Stimulated activated CD4-positive, alpha-beta T cell treated with anti-CD3 and anti-CD28 coated beads, Interleukin-2, amount 100 ng/mL, for 48 hours (primary cell): ENCODE measurements around the gene AMPD3.

Source experiments
- DNase-seq, 2 donors: peaks; one replicate each; pipeline ENCODE4 v3.0.0-alpha.2; 2020

The AMPD3 gene

DNA sequence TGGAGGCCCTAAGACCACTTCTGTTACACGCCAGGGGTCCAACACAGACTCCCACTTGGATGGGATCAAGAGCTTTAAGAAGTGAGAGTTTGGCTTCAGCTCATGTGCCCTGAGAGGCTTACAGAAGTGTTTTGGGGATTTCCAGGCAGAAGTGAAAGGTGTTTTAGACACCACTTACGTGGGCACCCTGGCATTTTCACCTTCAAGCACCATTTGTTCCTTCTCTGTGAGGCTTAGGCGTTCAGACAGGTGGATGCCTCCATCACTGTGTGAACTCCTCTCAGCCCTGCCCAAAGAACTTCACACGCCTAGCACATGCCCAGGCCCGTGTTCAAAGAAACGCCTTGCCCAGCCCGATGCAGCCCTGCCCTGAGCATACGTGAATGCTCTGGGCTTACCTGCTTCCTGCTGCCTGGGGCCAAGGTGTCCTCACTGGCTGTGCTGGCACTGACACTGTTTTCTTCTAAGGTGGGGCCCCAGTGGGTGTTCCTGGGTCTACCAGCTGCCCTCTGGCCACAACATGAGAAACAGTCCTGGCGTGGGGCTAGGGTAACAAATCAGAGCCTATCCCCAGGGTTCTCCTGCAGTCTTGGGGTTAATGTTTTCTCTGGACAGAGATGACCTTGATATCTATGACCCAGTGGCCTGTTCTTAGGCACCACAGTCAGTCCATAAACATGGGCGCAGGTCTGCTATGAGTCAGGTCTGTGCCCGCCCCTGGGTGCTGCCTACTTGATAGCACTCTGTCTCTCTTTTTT, 34.0 kb downstream of the AMPD3 start:
- no peak for DNase-seq

DNA sequence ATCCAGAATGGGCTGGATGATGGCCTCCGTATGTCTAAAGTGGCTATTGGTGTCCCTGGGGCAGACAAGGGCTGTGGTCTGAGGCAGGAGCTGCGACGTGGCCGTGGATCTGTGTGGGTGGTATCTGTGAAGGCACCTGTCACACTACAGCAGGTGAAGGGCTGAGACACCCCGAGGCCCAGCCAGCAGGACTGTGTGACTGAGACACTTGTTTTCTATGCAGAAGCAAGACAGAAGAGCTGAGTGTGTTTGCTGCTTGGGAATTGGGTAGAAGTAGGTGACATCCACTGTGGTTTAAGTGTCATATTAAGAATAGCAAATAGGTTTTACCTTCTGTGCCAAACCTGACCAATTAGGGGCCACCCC, 35.0 kb downstream of the AMPD3 start:
- DNase-seq, result no peak

DNA sequence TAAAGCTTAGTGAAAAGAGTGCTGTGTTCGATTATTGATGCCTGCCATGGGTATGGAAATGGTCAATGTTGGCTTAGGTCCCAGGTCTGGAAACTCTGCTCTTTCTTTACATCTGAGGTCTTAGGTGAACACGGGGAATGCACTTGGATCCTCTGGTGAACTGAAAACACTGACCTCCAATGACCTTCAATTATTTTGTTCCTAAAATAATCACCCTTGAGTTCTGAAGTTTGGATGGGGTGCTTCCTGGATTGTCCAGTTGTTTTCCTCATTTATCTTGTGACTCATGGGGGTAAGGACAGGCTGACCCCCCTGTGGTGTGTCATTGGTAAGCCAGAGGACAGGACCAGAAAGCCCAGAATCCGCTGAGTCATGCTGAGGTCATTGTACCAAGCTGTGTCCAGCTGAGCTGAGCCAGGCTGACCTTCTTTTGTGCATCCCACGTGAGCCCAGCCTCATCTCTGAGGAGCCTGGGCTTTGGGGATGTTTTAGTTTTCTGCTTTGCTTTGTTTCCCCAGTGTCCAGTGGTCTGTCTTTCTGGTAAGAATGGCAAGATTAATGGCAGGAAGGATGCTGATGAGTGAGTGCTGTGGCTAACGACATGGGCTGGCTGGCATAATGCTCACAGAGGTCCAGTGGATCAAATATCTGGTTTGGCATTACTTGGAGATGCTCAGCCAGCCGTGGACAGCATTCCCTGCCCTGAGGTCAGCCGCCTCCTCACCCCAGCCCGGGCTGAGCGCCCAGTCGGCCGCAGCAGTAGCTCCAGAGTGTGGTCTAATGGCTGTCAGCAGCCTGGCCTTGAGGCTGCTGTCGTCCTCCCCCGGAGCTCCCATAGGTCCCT, 35.6 kb downstream of the AMPD3 start:
- no peak for DNase-seq

DNA sequence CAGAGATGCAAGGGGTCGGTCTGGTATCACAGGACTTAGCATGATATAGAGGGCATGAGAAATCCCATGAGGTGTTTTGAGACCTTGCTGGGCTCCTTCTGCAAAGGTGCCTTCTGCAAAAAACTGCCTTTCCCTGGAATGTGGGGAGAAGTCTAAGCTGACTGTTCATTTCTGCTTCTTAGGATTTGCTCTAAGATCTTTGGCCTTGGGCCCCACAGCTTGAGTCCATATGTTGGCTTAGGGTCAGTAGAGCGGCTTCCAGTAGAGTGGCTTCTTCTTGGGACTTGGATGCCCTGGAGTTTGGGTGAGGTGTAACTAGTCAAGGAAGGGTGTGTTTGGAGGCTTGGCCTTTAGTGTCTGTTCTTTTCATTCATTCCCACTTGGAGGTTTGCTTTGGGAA, 37.0 kb downstream of the AMPD3 start:
- DNase-seq, result no peak

DNA sequence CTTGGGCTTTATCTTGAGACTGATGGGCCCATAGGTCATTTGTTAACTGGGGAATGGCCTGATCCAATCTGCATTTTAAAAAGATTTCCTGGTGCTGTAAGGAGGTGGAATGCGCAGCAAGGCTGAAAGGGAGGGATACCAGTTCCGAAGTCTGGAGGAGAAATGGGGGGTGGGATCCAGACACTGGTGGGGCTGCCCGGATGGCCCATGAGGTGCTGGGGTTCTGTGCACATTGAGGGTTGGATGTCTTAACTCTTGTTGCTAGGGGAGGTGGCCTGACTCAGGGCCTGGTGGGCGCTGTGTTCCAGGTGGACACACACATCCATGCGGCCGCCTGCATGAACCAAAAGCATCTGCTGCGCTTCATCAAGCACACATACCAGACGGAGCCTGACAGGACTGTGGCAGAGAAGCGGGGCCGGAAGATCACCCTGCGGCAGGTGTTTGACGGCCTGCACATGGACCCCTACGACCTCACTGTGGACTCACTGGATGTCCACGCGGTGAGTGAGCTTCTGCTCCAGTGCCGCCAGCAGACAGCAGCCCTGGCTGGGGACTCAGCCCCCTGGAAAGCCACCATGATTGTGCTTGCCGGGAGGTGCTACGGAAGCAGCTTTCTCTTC, 38.1 kb downstream of the AMPD3 start:
- DNase-seq, result no peak

DNA sequence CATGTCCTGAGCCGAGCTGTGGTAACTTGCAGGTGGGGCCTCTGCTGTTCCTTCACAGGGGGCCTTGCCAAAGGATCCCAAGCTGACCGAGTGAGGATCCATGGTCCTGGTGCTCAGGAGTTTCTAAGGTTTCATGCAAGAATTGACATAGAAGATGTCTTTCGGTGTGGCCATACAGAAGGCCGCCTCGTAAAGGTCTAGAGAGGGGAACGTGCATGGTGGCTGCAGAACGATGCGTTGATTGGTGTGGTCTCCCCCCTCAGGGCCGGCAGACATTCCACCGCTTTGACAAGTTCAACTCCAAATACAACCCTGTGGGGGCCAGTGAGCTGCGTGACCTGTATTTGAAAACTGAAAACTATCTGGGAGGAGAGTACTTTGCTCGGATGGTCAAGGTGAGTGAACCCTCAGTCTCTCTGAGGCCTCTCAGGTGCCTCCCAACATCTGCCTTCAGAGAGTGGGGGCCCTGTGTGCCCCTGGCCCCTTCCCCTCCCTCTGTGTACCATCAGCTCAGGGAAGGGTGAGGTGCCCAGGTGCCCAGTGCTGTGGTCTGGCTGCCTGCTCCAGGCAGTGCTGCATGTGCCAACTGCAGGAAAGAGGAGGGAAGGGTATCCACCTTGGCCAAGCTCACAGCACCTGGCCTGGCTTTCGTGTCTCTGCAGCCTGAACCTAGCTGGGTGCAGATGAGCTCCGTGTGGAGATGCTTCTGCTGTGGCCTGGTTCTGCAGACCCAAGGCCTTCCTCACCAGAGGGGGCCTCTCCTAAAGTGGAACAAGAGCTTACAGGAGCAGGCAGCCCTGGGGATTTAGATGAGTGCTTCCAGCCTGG, 39.8 kb downstream of the AMPD3 start:
- DNase-seq, result no peak

DNA sequence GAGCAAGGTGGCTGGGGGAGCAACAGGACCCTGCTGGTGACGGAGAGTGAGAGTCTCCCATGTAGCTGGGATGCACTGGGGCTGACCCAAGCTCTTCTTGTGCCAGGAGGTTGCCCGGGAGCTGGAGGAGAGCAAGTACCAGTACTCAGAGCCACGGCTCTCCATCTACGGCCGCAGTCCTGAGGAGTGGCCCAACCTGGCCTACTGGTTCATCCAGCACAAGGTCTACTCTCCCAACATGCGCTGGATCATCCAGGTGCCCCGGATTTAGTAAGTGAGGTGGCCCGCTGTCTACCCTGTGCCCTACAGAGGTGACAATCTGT, 40.4 kb downstream of the AMPD3 start:
- no peak for DNase-seq

DNA sequence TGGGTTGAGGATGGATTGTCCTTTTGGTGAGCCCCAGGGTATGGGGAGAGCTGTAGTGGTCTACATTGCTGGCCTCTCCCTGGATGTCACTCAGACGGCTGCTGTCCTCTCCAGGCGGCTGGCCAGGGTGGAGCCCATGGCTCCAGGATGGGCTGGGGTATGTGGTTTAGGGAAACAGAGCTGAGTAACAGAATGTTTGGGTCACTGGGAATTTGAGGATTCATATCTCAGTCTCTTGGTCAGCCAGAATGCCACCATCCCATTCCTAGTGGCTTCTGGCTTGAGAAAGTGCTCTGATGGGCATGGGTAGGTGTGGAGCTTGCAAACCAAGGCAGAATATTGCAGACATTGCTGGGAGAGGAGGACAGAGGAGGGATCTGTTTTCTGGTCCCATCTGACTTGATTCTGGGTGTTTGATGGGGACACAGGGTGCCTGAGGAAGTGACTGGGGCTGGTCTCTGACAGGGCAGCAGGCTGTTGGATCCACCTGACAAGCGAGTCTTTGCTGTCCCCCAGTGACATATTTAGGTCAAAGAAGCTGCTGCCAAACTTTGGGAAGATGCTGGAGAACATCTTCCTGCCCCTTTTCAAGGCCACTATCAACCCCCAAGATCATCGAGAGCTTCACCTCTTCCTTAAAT, 41.4 kb downstream of the AMPD3 start:
- no peak for DNase-seq

DNA sequence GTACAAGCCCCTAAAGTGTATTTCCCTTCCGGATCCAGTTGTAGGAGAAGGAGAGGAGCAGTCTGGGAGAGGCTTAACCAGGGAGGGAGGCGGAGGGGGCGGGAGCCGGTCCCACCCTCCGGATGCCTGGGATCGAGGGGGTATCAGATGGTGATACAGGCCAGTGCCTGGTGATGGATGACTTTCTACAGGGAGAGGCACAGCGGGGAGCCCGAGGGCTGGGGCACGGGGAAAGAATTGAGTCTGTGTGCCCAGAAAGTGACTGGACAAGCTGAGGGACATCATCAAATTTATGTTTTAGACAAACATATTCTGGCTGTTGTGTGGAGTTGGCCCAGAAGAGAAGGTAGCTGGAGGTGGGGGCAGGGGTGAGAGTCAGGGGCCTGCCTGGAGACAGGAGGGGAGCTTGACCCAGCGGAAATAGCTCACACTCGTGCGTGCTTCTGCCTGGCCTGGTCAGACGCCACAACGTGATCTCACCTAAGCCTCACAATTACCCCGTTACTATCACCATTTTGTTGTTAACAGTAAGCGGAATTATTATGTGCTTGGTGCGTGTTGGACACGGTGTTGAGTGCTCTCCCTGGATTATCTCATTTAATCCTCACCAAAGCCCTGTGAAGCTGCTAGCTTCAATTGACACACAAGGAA, 42.4 kb downstream of the AMPD3 start:
- no peak for DNase-seq

DNA sequence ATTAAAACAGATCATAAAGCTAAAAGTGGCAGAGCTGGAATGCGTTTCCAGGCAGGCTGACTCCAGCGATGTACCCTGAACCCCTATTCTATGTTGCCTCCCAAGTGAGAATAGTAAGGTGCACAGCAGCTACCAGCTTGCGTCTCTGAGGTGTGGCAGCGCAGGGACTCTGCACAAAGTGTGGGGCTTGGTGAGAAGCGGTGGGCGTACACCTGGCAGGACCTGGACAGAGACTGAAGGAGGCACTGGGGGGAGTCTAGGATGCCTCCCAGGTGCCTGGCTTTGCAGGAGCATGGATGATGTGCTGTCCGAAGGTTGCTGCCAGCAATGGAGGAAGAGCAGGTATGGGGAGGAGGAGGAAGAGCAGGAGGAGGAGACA, 42.9 kb downstream of the AMPD3 start:
- DNase-seq, result no peak

DNA sequence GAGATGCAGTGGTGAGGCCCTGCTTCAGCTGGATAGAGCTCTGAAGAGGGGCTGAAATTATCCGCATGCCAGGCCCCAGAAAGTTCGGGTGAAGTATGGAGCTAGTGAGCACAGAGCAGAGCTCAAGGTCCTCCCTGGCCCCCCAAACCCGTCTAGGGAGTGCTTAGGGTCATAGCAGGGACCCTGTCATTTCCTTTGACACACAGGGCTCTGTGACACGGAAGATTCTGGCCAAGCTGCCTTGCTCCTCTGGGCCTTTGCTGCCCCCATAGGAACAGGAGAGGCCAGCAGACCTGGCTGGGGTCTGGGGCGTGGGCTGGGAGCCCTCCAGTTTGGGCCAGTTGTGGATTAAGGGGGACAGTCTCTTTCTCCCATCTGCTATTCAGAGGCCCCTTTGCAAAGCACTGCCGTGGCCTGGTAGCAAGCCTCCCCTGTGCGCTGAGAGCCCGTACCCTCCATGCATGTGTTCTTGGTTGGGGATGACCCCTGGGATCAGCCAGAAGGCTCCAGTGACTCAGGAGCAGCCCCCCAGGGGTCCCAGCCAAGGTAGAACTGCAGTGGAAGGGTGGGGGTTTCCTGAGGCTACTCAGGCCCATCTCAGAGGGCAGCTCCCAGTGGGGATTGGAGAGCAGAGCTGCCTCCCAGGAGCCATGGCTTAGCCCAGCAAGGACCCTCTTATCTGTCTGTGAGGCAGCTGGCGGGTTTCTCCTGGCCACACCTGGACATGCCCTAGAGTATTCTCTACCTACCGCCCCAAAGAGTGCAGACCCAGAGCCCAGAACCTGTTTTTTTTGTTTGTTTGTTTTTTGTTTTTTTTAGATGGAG, 43.6 kb downstream of the AMPD3 start:
- DNase-seq, result no peak

DNA sequence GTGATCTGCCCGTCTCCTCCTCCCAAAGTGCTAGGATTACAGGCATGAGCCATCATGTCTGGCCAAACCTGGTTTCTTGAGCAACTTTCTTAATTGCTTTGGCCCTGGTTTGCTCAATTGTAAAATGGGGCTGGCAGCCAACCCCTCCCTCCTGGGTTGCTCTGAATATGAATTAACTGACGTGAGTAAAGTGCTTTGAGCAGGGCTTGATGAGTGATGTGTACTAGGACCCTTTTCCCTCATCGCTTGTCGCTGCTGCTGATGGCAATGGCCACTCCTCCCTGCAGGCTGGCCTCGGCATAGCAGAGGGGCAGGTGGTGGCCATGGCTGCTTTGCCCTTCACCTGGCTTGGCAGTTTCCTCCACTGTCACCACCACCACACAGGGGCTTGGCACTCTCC, 44.4 kb downstream of the AMPD3 start:
- no peak for DNase-seq

DNA sequence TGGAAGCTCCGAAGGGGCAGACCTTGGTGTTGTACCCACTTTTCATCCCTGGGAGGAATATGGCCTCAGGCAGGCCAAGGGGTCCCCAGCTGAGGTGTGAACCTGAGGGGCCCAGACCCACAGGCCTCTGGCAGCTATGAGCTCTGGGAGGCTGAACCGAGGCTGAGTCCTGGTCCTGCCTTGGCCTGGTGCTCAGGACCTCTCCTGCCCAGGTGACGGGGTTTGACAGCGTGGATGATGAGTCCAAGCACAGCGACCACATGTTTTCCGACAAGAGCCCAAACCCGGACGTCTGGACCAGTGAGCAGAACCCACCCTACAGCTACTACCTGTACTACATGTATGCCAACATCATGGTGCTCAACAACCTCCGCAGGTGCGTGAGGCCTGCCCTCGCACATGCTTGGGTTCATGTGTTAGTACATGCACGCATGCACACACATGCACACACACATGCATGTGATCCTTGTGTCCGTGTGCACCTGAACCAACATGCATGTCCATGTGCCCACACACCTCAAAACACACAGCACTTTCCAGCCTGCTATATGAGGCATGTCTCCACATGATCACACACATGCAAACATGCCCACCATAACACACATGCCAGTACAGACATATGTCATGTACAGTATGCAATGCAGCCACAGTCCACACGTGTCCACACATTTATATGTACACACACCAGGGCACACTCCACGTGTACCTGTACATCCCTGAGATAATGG, 45.0 kb downstream of the AMPD3 start:
- no peak for DNase-seq

DNA sequence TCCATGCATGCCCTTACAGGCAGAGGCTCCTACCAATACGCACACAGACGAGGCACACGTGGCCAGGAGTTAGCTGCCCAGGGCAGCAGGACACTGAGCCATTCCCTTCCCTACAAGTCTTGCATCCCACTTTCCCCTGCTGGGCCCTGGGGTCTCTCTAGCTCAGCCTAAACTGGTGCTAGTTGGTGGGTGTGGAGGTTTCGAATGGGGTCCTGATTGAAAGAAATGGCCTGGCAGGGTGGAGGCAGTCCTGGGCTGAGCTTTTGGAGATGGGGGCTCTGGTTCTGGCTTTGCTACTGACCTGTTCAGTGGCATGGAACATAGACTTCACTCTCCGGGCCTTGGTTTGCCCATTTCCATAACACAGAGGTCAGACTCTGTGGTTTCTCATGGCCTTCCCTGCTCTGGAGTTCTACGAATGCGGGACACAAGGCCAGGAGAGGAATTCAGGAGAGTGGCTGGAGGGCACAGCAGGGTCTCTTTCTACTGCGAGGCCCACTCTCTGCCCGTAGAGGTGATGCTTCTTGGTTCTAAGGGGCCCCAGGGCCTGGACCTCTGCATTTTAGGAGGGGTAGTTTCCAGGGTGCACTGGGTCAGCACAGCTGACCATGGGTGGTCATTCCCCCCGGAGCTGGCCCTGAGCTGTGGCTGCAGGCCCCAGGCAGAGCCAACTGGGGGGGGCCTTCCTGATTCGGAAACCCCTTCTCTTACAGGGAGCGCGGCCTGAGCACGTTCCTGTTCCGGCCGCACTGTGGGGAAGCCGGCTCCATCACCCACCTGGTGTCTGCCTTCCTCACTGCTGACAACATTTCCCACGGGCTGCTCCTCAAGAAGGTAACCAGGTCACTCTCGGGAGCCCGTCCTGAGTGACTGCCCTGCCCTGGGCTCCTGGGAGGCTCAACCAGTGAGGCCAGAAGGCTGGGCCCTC, 46.0 kb downstream of the AMPD3 start:
- DNase-seq, result no peak

DNA sequence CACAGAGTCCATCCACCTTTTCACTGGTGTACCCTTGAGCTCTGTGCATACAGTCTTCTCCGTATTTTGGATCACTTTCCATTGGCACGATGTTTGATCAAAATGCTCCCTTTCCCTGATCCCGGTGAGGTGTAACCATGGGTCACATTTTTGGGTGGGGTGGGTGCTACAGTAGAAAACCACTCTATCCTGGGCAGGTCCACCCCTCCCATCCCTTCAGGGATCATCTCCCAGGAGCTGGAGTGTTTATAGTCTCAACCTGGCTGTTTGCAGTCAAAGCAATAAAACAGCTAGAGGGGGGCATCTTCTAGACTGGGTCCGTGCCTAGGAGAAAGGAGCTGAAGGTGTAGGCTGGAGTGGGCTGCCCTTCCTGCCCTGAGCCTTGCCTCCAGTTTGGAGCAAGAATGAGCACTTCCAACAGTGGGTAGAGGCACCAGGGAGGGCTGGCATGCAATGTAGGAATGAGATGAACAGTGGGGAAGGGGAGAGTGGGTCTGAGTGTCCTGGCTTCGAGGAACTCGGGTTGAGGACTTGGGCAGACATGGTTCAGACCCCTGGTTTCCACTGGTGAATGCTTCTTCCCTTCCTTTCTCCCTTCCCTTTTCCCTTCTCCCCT, 47.1 kb downstream of the AMPD3 start:
- DNase-seq, result no peak

DNA sequence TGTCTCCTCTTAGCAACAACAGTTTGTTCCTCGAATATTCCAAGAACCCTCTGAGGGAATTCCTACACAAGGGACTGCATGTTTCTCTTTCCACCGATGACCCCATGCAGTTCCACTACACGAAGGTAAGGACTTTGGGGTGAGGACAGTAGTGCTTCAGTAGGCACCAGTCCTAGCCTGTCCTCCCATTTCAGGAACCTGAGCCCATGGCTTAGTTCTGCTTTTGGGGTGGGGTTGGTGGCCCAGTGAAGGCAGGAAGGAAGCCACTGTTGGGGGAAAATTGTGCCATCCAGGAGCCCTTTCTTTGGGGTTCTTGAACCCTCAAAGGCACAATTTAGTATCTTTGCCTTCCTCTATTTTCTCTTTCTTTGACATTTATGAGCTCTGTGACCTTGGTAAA, 47.7 kb downstream of the AMPD3 start:
- no peak for DNase-seq

DNA sequence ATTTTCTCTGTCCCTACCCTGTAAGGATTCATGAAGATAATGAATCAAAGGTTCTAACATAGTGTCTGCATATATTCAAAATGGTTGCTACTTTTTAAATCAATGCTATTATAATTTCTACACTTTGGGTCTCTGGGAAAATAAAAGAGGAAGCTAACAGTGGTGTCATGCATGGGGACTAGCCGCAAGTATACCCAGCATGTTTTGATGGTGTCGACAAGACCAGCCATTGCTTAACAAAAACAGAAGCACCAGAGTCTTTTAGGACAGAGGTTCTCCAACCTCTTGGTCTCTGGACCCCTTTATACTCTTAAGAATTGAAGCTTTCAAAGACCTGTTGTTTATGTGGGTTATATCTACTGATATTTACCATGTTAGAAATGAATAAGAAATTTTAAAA, 48.2 kb downstream of the AMPD3 start:
- DNase-seq, result no peak

DNA sequence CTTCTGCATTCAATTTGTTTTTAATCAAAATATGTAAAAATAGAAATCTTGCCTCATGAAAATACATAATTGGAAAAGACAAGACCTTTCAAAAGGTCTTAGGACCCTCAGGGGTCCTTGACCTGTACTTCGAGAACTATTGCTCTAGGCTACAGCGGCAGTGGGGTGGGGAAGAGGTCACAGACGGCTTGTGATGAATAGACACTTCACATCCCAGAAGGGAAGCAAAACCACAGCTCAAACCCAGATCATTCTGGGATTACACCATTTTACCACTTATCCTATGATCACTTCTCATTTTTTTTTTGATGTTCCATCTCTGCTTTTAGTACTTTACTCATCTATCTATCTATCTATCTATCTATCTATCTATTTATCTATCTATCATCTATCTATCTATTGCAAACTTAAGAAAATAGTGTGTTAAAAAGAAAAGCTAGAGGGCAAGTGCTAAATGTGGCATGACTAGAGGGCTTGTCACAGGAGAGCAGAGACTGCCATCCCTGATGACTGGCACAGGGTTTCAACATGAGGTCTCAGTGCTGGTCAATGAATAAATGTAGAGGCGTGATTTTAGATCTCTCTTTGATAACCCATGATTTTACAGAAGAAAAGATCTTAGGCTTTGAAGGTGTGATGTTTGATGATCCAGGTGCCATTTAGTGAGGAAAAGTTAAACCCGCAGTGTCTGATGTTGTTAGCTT, 48.9 kb downstream of the AMPD3 start:
- no peak for DNase-seq
